SK-N-SH (cell line): ENCODE data around the gene BOD1L1. TPM values are rescaled to one million over a fixed set of nuclear protein-coding genes. Genes with fewer than 3 reads are reported as not detected.

Experiments
- CTCF ChIA-PET: fragments of 300-600, 350-600 bp; formaldehyde crosslinking; extraction: SDS; loops from one replicate; lab custom pipeline; 2021; lab: Yijun Ruan, JAX
- POLR2A ChIA-PET: fragments of 350-600 bp; sonication (Branson Sonifier 250); formaldehyde crosslinking; extraction: SDS; loops from one replicate; lab custom pipeline; 2020; ENCODE audit warnings: antibody characterized with exemption, inconsistent platforms; lab: Yijun Ruan, JAX
- DNase-seq: peaks from one replicate; pipeline ENCODE4 v3.0.0; 2012
- H2AFZ ChIP-seq: fragments of 200-600 bp; sonication (generic); 2 replicates; pipeline ENCODE4 v1.8.1; 2016; ENCODE audit warnings: antibody characterized with exemption, mild to moderate bottlenecking, low read depth
- H3F3A ChIP-seq: fragments of 200-600 bp; sonication (generic); replicated peaks from 2 replicates; pipeline ENCODE3; 2016; ENCODE audit warnings: antibody characterized with exemption, mild to moderate bottlenecking; ENCODE audit not compliant: insufficient read depth
- H3K27ac ChIP-seq, 2 experiments: fragments of 200-500 bp in 1 of 2; fragments of 200-600 bp in 1 of 2; sonication (Bioruptor generic) in 1 of 2; sonication (generic), shearing (Covaris generic) in 1 of 2; 2 replicates each; pipeline versions ENCODE4 v1.5.1 to v1.6.1; 2014 to 2016; ENCODE audit warnings: low read depth in 2 of 2, inconsistent platforms in 1 of 2, low read length in 1 of 2, mild to moderate bottlenecking in 1 of 2, mixed read lengths in 1 of 2
- H3K27me3 ChIP-seq: fragments of 200-600 bp; sonication (generic), shearing (Covaris generic); 2 replicates; pipeline ENCODE4 v1.6.1; 2016; ENCODE audit warnings: mixed run types; ENCODE audit not compliant: insufficient read depth
- H3K36me3 ChIP-seq, 2 experiments: fragments of 200-500 bp in 1 of 2; fragments of 200-600 bp in 1 of 2; sonication (Bioruptor generic) in 1 of 2; sonication (generic) in 1 of 2; replicated peaks in 1 of 2; 2 replicates each; pipeline versions ENCODE3 to v1.5.1; 2014 to 2016; ENCODE audit warnings: low read length in 1 of 2, mild to moderate bottlenecking in 1 of 2; ENCODE audit not compliant: insufficient read depth in 2 of 2, control insufficient read depth in 1 of 2
- H3K4me1 ChIP-seq, 2 experiments: fragments of 200-500 bp in 1 of 2; fragments of 200-600 bp in 1 of 2; sonication (Bioruptor generic) in 1 of 2; sonication (generic), shearing (Covaris generic) in 1 of 2; 2 replicates each; pipeline versions ENCODE4 v1.5.1 to v1.6.1; 2014 to 2016; ENCODE audit warnings: low read depth in 1 of 2, low read length in 1 of 2, mixed run types in 1 of 2; ENCODE audit not compliant: insufficient read depth in 2 of 2, control insufficient read depth in 1 of 2
- H3K4me2 ChIP-seq: fragments of 200-600 bp; sonication (generic), shearing (Covaris generic); 2 replicates; pipeline ENCODE4 v1.6.1; 2017; ENCODE audit warnings: mixed run types
- H3K4me3 ChIP-seq, 2 experiments: fragments of 200-500 bp in 1 of 2; fragments of 200-600 bp in 1 of 2; sonication (Bioruptor generic) in 1 of 2; sonication (generic), shearing (Covaris generic) in 1 of 2; 2 replicates each; pipeline versions ENCODE4 v1.5.1 to v1.8.1; 2014 to 2016; ENCODE audit warnings: low read depth in 2 of 2, inconsistent platforms in 1 of 2, low read length in 1 of 2, mild to moderate bottlenecking in 1 of 2, mixed read lengths in 1 of 2, moderate library complexity in 1 of 2
- H3K79me2 ChIP-seq: fragments of 200-600 bp; sonication (generic); 2 replicates; pipeline ENCODE4 v1.8.1; 2017; ENCODE audit warnings: mild to moderate bottlenecking; ENCODE audit not compliant: insufficient read depth
- H3K9ac ChIP-seq: fragments of 200-600 bp; sonication (generic); 2 replicates; pipeline ENCODE4 v1.6.1; 2017; ENCODE audit warnings: mixed run types
- H3K9me2 ChIP-seq: fragments of 200-600 bp; sonication (generic); 2 replicates; pipeline ENCODE4 v1.6.1; 2017; ENCODE audit warnings: mixed run types
- H3K9me3 ChIP-seq: fragments of 200-600 bp; sonication (generic); 2 replicates; pipeline ENCODE4 v1.6.1; 2017; ENCODE audit warnings: mixed run types, mild to moderate bottlenecking, moderate library complexity
- H4K20me1 ChIP-seq: fragments of 200-600 bp; sonication (generic); 2 replicates; pipeline ENCODE4 v1.6.1; 2017; ENCODE audit warnings: mild to moderate bottlenecking, mixed run types; ENCODE audit not compliant: insufficient read depth
- ELF1 ChIP-seq: IDR thresholded peaks from 2 replicates; pipeline ENCODE4 v1.4.0; 2012
- GABPA ChIP-seq: IDR thresholded peaks from 2 replicates; pipeline ENCODE4 v1.4.0; 2012; ENCODE audit warnings: low read depth, mild to moderate bottlenecking
- GATA2 ChIP-seq: sonication (generic); formaldehyde crosslinking; IDR thresholded peaks from 2 replicates; pipeline ENCODE4 v1.5.0; 2020; ENCODE audit warnings: mild to moderate bottlenecking, missing genetic modification reagents
- MXI1 ChIP-seq: IDR thresholded peaks from 2 replicates; pipeline ENCODE4 v1.6.1; 2012; ENCODE audit warnings: mild to moderate bottlenecking, low read depth, low read length, improper control_type of control experiment
- NRF1 ChIP-seq: IDR thresholded peaks from 2 replicates; pipeline ENCODE4 v1.6.1; 2012; ENCODE audit warnings: low read depth, mild to moderate bottlenecking, low read length
- PBX3 ChIP-seq: IDR thresholded peaks from 2 replicates; pipeline ENCODE4; 2012
- POLR2AphosphoS5 ChIP-seq: IDR thresholded peaks from 2 replicates; pipeline ENCODE4 v1.6.1; 2012; ENCODE audit warnings: low read depth, low read length
- RCOR1 ChIP-seq: fragments of 150-350 bp; IDR thresholded peaks from 2 replicates; pipeline ENCODE4 v1.6.1; 2017; ENCODE audit warnings: antibody characterized with exemption, low read length
- TAF1 ChIP-seq: IDR thresholded peaks from 2 replicates; pipeline ENCODE4 v1.6.1; 2012; ENCODE audit warnings: low read depth, mild to moderate bottlenecking, low read length, moderate library complexity, borderline replicate concordance
- USF1 ChIP-seq: IDR thresholded peaks from 2 replicates; pipeline ENCODE4 v1.4.0; 2012; ENCODE audit warnings: low read depth, borderline replicate concordance
- WGBS: methylation state at CpG from one replicate; pipeline ENCODE4 v1.1.6; 2017; ENCODE audit warnings: low lambda C conversion rate; 5-methylcytosine and 5-hydroxymethylcytosine counted together
- polyA plus RNA-seq, 3 experiments: library from polyadenylated mRNA; depleted of rRNA; stranded (reverse); fragments of >200 nt; gene quantifications; 2 replicates each; pipeline ENCODE4 v1.2.3, GENCODE V29; 2012

BOD1L1 gene
- polyA plus RNA-seq, 1 of the 3 experiments (the other 2 are of a cell fraction): 12.5 TPM

GRCh38 chr4:13612569-13612968 lies 15.0 kb downstream of the BOD1L1 start:
- Histone ChIP-seq H3K4me1 (no peaks in the 10 kb centered on the region), H3K27ac (no peak overlapping the region), H3K4me2 (no peak overlapping the region), H3K79me2 (peaks cover 12% of the 10 kb centered on the region; the same call in 1 of the 2 replicates), H3F3A (no peaks in the 10 kb centered on the region), H2AFZ (no peak overlapping the region), H4K20me1 (no peaks in the 10 kb centered on the region), H3K36me3 (peaks cover 86 to 95% of the 10 kb centered on the region in 2 experiments), H3K27me3 (no peaks in the 10 kb centered on the region), H3K9ac (no peak overlapping the region), H3K9me3 (no peaks in the 10 kb centered on the region), H3K4me3 (no peak overlapping the region), H3K9me2 (no peaks in the 10 kb centered on the region)
- 100% methylated on average over 4 of the region's 4 CpGs for WGBS
- no peak for TF ChIP-seq RCOR1
- ChIA-PET CTCF (no interaction called here), POLR2A (no interaction called here)
- DNase-seq: no peak

GRCh38 chr4:13611283-13611842 lies 16.2 kb downstream of the BOD1L1 start:
- peaks cover 84 to 99% of the 10 kb centered on the region in 2 experiments for H3K36me3 ChIP-seq
- no peak for DNase-seq

GRCh38 chr4:13605330-13605729 lies 22.2 kb downstream of the BOD1L1 start:
- Histone ChIP-seq H3K27me3 (no peaks in the 10 kb centered on the region), H4K20me1 (no peaks in the 10 kb centered on the region), H3K9me2 (no peaks in the 10 kb centered on the region), H3K9ac (no peak overlapping the region), H3K79me2 (no peaks in the 10 kb centered on the region), H2AFZ (no peak overlapping the region), H3K27ac (no peak overlapping the region), H3K4me2 (no peak overlapping the region), H3K4me3 (no peak overlapping the region), H3K4me1 (no peaks in the 10 kb centered on the region), H3K36me3 (peaks cover 78 to 98% of the 10 kb centered on the region in 2 experiments), H3K9me3 (no peaks in the 10 kb centered on the region), H3F3A (no peaks in the 10 kb centered on the region)
- no peak for DNase-seq
- TF ChIP-seq GATA2 (CRISPR knock-in tag): no peak
- TF ChIP-seq GABPA: no peak
- 96% methylated on average over 1 of the region's 1 CpG for WGBS
- CTCF ChIA-PET: interaction anchor here (1.2 kb wide), 1 partner anchor 17 kb away, joined by 5 read pairs; no protein-coding TSS in a partner anchor
- POLR2A ChIA-PET: interaction anchor here (0.8 kb wide), 1 partner anchor 12 kb away, joined by 3 read pairs; no protein-coding TSS in a partner anchor

More at GRCh38 chr4:13611283-13611842, 16.2 kb downstream of the BOD1L1 start:
- Histone ChIP-seq H3K4me1 (no peaks in the 10 kb centered on the region), H4K20me1 (no peaks in the 10 kb centered on the region), H3K79me2 (0 out of 2 replicates have a peak, but pooled peaks cover 5% of the 10 kb centered on the region), H3K27me3 (no peaks in the 10 kb centered on the region), H3K9me2 (no peaks in the 10 kb centered on the region), H3K9ac (no peak overlapping the region), H2AFZ (no peak overlapping the region), H3K4me2 (no peak overlapping the region), H3K27ac (no peak overlapping the region), H3F3A (no peaks in the 10 kb centered on the region), H3K9me3 (no peaks in the 10 kb centered on the region), H3K4me3 (no peak overlapping the region)
- 86% methylated on average over 3 of the region's 3 CpGs for WGBS
- no peak for TF ChIP-seq PBX3
- TF ChIP-seq POLR2AphosphoS5: no peak
- TF ChIP-seq USF1: no peak
- TF ChIP-seq NRF1: no peak
- TF ChIP-seq TAF1: no peak
- no peak for TF ChIP-seq MXI1
- no peak for TF ChIP-seq ELF1
- CTCF ChIA-PET: interaction anchor here (1.2 kb wide), 1 partner anchor 759 kb away, joined by 3 read pairs; no protein-coding TSS in a partner anchor
- POLR2A ChIA-PET: no interaction called here
